Sigmoid colon (tissue), 4 donors: ENCODE measurements around the gene ACAA1.
"Not testable (repeated sequence)": the region's sequence is repeated elsewhere in the genome, so short reads cannot be mapped to it uniquely, and the experiment has no call there.

Source experiments
- CTCF ChIP-seq, 4 experiments: fragments of 450-650 bp in 3 of 4; fragments of 200-600 bp in 1 of 4; IDR thresholded peaks; one replicate each; pipeline ENCODE4 v1.5.1; 2016 to 2019; ENCODE audit warnings: antibody characterized with exemption in 4 of 4, mild to moderate bottlenecking in 3 of 4, moderate library complexity in 2 of 4
- EP300 ChIP-seq, 4 donors: sonication (generic); formaldehyde crosslinking; IDR thresholded peaks; one replicate each; pipeline ENCODE4 v1.6.1; 2017; ENCODE audit warnings: antibody characterized with exemption in 4 of 4
- POLR2A ChIP-seq, 2 donors: fragments of 450-650 bp; IDR thresholded peaks; one replicate each; pipeline ENCODE4 v1.6.1; 2016; ENCODE audit warnings: antibody characterized with exemption in 2 of 2, mild to moderate bottlenecking in 2 of 2, moderate library complexity in 2 of 2
- POLR2AphosphoS5 ChIP-seq, 4 donors: sonication (generic); formaldehyde crosslinking; IDR thresholded peaks; one replicate each; pipeline ENCODE4 v1.6.1; 2017; ENCODE audit warnings: antibody characterized with exemption in 4 of 4

GRCh38 chr3:38087278-38087677, 49.6 kb downstream of the ACAA1 start:
- not testable (repeated sequence) for TF ChIP-seq POLR2A, CTCF, POLR2AphosphoS5, EP300 (IDR thresholded peaks at IDR 0.05)
